HepG2 (cell line): ENCODE data around the gene CNP. TPM values are rescaled to one million over a fixed set of nuclear protein-coding genes. Genes with fewer than 3 reads are reported as not detected.

Source experiments
- ATAC-seq: fragments of 200-7000 bp; cut with Tn5 transposase; 3 replicates; pipeline ENCODE4 v1.9.1; 2020; ENCODE audit warnings: mild to moderate bottlenecking, moderate library complexity
- BruUV-seq: library from RNA; stranded (reverse); fragments of 400-500 nt; replicated peaks from 2 replicates; lab custom pipeline; 2021; lab: Mats Ljungman, UMichigan
- CTCF ChIA-PET: fragments of 300-600 bp; formaldehyde crosslinking; extraction: SDS; loops from one replicate; lab custom pipeline; 2021; ENCODE audit warnings: low total read pairs, inconsistent platforms, low intra/inter-chr PET ratio; lab: Yijun Ruan, JAX
- POLR2A ChIA-PET: fragments of 350-600 bp; sonication (Branson Sonifier 250); formaldehyde crosslinking; loops from one replicate; lab custom pipeline; 2020; ENCODE audit warnings: antibody characterized with exemption, inconsistent platforms; lab: Yijun Ruan, JAX
- DNase-seq: peaks from one replicate; pipeline ENCODE4 v3.0.0-alpha.2; 2015; ENCODE audit warnings: low spot score
- FAIRE-seq: peaks from 3 replicates; lab custom pipeline; 2011; peaks lifted over from hg19 to GRCh38; lab: Jason Lieb, UNC
- H2AFZ ChIP-seq: one replicate; pipeline ENCODE4 v1.6.1; 2011; ENCODE audit warnings: low read length, inconsistent platforms
- H3K27ac ChIP-seq: fragments of 300-600 bp; 3 replicates; pipeline ENCODE4 v1.8.0; 2011; ENCODE audit warnings: mixed run types, mild to moderate bottlenecking, mixed read lengths, low read length, inconsistent platforms; ENCODE audit not compliant: insufficient read depth; ENCODE audit errors: extremely low read length
- H3K27me3 ChIP-seq, 2 experiments: fragments of 200-600 bp in 1 of 2; 2 replicates in 1 of 2; 3 replicates in 1 of 2; pipeline versions ENCODE4 v1.6.0 to v1.8.0; 2011; ENCODE audit warnings: low read length in 2 of 2, mild to moderate bottlenecking in 2 of 2, moderate library complexity in 2 of 2, inconsistent platforms in 1 of 2; ENCODE audit not compliant: insufficient read depth in 2 of 2, control insufficient read depth in 1 of 2
- H3K36me3 ChIP-seq, 2 experiments: fragments of 200-600 bp in 1 of 2; replicated peaks in 1 of 2; 2 replicates in 1 of 2; 3 replicates in 1 of 2; pipeline versions ENCODE4 v1.5.1 to v1.8.0; 2011; ENCODE audit warnings: low read length in 2 of 2, inconsistent platforms in 1 of 2; ENCODE audit not compliant: insufficient read depth in 2 of 2, control insufficient read depth in 1 of 2
- H3K4me1 ChIP-seq: 2 replicates; pipeline ENCODE4 v1.5.1; 2012; ENCODE audit warnings: low read length, inconsistent platforms; ENCODE audit not compliant: insufficient read depth
- H3K4me2 ChIP-seq: 2 replicates; pipeline ENCODE4 v1.6.0; 2011; ENCODE audit warnings: low read depth, low read length, inconsistent platforms
- H3K4me3 ChIP-seq, 3 experiments: fragments of 200-600 bp in 1 of 3; sonication (generic), shearing (Covaris generic) in 1 of 3; replicated peaks in 1 of 3; 2 replicates each; pipeline ENCODE4 v1.5.1; 2011 to 2016; ENCODE audit warnings: low read length in 3 of 3, inconsistent platforms in 2 of 3, low read depth in 2 of 3, mild to moderate bottlenecking in 2 of 3, control low read depth in 1 of 3, mixed read lengths in 1 of 3; ENCODE audit not compliant: insufficient read depth in 1 of 3
- H3K79me2 ChIP-seq: one replicate; pipeline ENCODE4 v1.6.1; 2011; ENCODE audit warnings: low read length, inconsistent platforms; ENCODE audit not compliant: insufficient read depth
- H3K9ac ChIP-seq: 2 replicates; pipeline ENCODE4 v1.6.0; 2011; ENCODE audit warnings: mild to moderate bottlenecking, low read depth, low read length, inconsistent platforms; ENCODE audit not compliant: insufficient read depth
- H3K9me3 ChIP-seq: 2 replicates; pipeline ENCODE4 v1.5.1; 2012; ENCODE audit warnings: mild to moderate bottlenecking, low read length
- H4K20me1 ChIP-seq: 2 replicates; pipeline ENCODE4 v1.6.0; 2011; ENCODE audit warnings: inconsistent platforms, mild to moderate bottlenecking, low read length, moderate library complexity; ENCODE audit not compliant: insufficient read depth
- AGO2 ChIP-seq: fragments of 200-400 bp; formaldehyde crosslinking; optimal IDR thresholded peaks from 2 replicates; pipeline ENCODE3; 2017; ENCODE audit warnings: mild to moderate bottlenecking, low read depth, low read length, moderate library complexity
- ARID2 ChIP-seq: sonication (generic); formaldehyde crosslinking; IDR thresholded peaks from 2 replicates; pipeline ENCODE4 v1.8.1; 2022; ENCODE audit warnings: mild to moderate bottlenecking, missing genetic modification reagents, borderline replicate concordance
- BCL3 ChIP-seq: sonication (generic); formaldehyde crosslinking; IDR thresholded peaks from 2 replicates; pipeline ENCODE4 v1.5.1; 2020; ENCODE audit warnings: mild to moderate bottlenecking, missing genetic modification reagents, moderate library complexity
- CEBPB ChIP-seq: IDR thresholded peaks from 2 replicates; pipeline ENCODE4 v1.6.1; 2011; ENCODE audit warnings: low read depth, low read length, improper control_type of control experiment, borderline replicate concordance
- FOXK1 ChIP-seq: sonication (generic); formaldehyde crosslinking; IDR thresholded peaks from 2 replicates; pipeline ENCODE4 v1.4.0; 2020; ENCODE audit warnings: low read depth, missing genetic modification reagents, borderline replicate concordance
- HMGXB3 ChIP-seq: sonication (generic); formaldehyde crosslinking; IDR thresholded peaks from 2 replicates; pipeline ENCODE4 v1.4.0; 2020; ENCODE audit warnings: missing genetic modification reagents, borderline replicate concordance
- HNRNPL ChIP-seq: fragments of 200-400 bp; formaldehyde crosslinking; IDR thresholded peaks from 2 replicates; pipeline ENCODE4 v1.6.1; 2017; ENCODE audit warnings: mild to moderate bottlenecking, low read depth, low read length
- IKZF4 ChIP-seq: sonication (generic); formaldehyde crosslinking; IDR thresholded peaks from 2 replicates; pipeline ENCODE4 v1.5.1; 2020; ENCODE audit warnings: borderline replicate concordance, mild to moderate bottlenecking, low read depth, missing genetic modification reagents; ENCODE audit errors: not compliant biosample characterization
- KDM3A ChIP-seq: IDR thresholded peaks from 2 replicates; pipeline ENCODE4 v1.6.1; 2018; ENCODE audit warnings: low read depth, missing compliant biosample characterization
- NR3C1 ChIP-seq: sonication (generic); formaldehyde crosslinking; IDR thresholded peaks from 2 replicates; pipeline ENCODE4 v1.4.0; 2020; ENCODE audit warnings: missing genetic modification reagents
- POLR2A ChIP-seq, 2 experiments: IDR thresholded peaks; 2 replicates each; pipeline ENCODE4 v1.6.1; 2011; ENCODE audit warnings: low read depth in 2 of 2, low read length in 2 of 2, mild to moderate bottlenecking in 1 of 2, moderate library complexity in 1 of 2; ENCODE audit not compliant: insufficient read depth in 1 of 2
- RBM22 ChIP-seq: fragments of 200-400 bp; formaldehyde crosslinking; optimal IDR thresholded peaks from 2 replicates; pipeline ENCODE3; 2017; ENCODE audit warnings: mild to moderate bottlenecking, low read length, moderate library complexity
- RBM39 ChIP-seq: fragments of 200-400 bp; formaldehyde crosslinking; IDR thresholded peaks from one replicate; pipeline ENCODE4 v1.6.1; 2018; ENCODE audit warnings: antibody characterized with exemption, mild to moderate bottlenecking, low read depth, low read length; ENCODE audit not compliant: poor library complexity, severe bottlenecking
- RFX5 ChIP-seq: IDR thresholded peaks from 2 replicates; pipeline ENCODE4 v1.6.1; 2011; ENCODE audit warnings: low read depth, low read length, improper control_type of control experiment
- SAP130 ChIP-seq: IDR thresholded peaks from 2 replicates; pipeline ENCODE4 v1.6.1; 2016; ENCODE audit warnings: low read depth
- ZNF121 ChIP-seq: sonication (generic); formaldehyde crosslinking; IDR thresholded peaks from 2 replicates; pipeline ENCODE4 v1.5.0; 2020; ENCODE audit warnings: mild to moderate bottlenecking, missing genetic modification reagents
- ZNF354B ChIP-seq: sonication (generic); formaldehyde crosslinking; IDR thresholded peaks from 2 replicates; pipeline ENCODE4 v1.8.0; 2022; ENCODE audit warnings: mild to moderate bottlenecking, missing genetic modification reagents
- ZNF543 ChIP-seq: sonication (generic); formaldehyde crosslinking; IDR thresholded peaks from 2 replicates; pipeline ENCODE4 v1.4.0; 2020; ENCODE audit warnings: mild to moderate bottlenecking, missing genetic modification reagents
- ZNF772 ChIP-seq: sonication (generic); formaldehyde crosslinking; IDR thresholded peaks from 2 replicates; pipeline ENCODE4 v1.5.0; 2020; ENCODE audit warnings: mild to moderate bottlenecking, missing genetic modification reagents
- WGBS: methylation state at CpG from one replicate; pipeline ENCODE4 v1.1.6; 2017; ENCODE audit warnings: low lambda C conversion rate; 5-methylcytosine and 5-hydroxymethylcytosine counted together
- in situ Hi-C: cut with HindIII; loops from 2 replicates; pipeline ENCODE4 v1.10.0; 2017; ENCODE audit warnings: low pct_unique_long_range_greater_than_20kb; ENCODE audit not compliant: extremely low pct_ligation_motif_present
- intact Hi-C: fragments of 100-400 bp; cut with micrococcal nuclease; formaldehyde crosslinking; loops from one replicate; pipeline ENCODE4 v1.10.0; 2022; ENCODE audit not compliant: unreplicated experiment
- polyA plus RNA-seq, 8 experiments: library from polyadenylated mRNA; depleted of rRNA in 3 of 8; stranded (reverse) in 7 of 8; unstranded in 1 of 8; fragments of >200 nt; fragmentation: Illumina TruSeq in 4 of 8; extraction: Trizol in 4 of 8; gene quantifications; 2 replicates each; pipeline versions ENCODE4 v1.2.1 to v1.2.3, GENCODE V29; 2011 to 2016; ENCODE audit warnings: low read depth in 4 of 8, missing spikeins in 1 of 8, mixed read lengths in 1 of 8; ENCODE audit not compliant: insufficient read depth in 1 of 8
- total RNA-seq, 5 experiments: library from RNA; depleted of rRNA; stranded (reverse); fragments of >200 nt; fragmentation: Illumina TruSeq; extraction: Trizol; gene quantifications; 2 replicates each; pipeline ENCODE4 v1.2.3, GENCODE V29; 2016; ENCODE audit warnings: low read depth in 1 of 5

Gene CNP
- total and polyA plus RNA-seq, 2 of the 13 experiments (the other 11 are each of a cell fraction or from before 2014, with no cell fraction given), result 97.2 to 161 TPM

- no peak for ATAC-seq
- no peaks in the 10 kb centered on the region; a peak in 1 of 5 replicates for H3K27me3 ChIP-seq
- peak overlapping the region; percentile 83 for H3K27ac ChIP-seq
- peaks cover 40% of the 10 kb centered on the region for H3K79me2 ChIP-seq
- peaks cover 12% of the 10 kb centered on the region; the same call in 1 of the 2 replicates for H4K20me1 ChIP-seq
- BruUV-seq, result no TSS peak
- in situ Hi-C loops, result loop anchor here (5.0 kb wide), 1 partner anchor 49 kb away; the partner anchor contains the start of gene DNAJC7
- WGBS, result 96% methylated on average over 10 of the region's 10 CpGs
- no peaks in the 10 kb centered on the region for H3K9me3 ChIP-seq
- FAIRE-seq, result no peak
- H2AFZ ChIP-seq, result no peak overlapping the region
- CTCF ChIA-PET, result no interaction called here
- H3K9ac ChIP-seq, result no peak overlapping the region
- peak overlapping the region; percentile 90 for H3K4me2 ChIP-seq
- peaks cover 20 to 45% of the 10 kb centered on the region in 2 experiments for H3K36me3 ChIP-seq
- H3K4me3 ChIP-seq, result peak overlapping the region in 1 of 3 experiments; percentile 93; a peak in 1 of 6 replicates
- POLR2A ChIA-PET, result interaction anchor here (1.0 to 9.0 kb wide), 5 partner anchors 15 to 99 kb away, joined by 3 to 180 read pairs (median 28); partner anchors contain the start of genes DNAJC7 and NKIRAS2
- peaks cover 57% of the 10 kb centered on the region for H3K4me1 ChIP-seq
- intact Hi-C loops, result no loop called here
- no peak for DNase-seq
- TF ChIP-seq KDM3A (no peak), ZNF121 (CRISPR knock-in tag) (no peak), RFX5 (no peak), ZNF354B (no peak), ZNF772 (CRISPR knock-in tag) (no peak), RBM22 (peak; percentile 41), ZNF543 (CRISPR knock-in tag) (no peak), POLR2A (IDR thresholded peaks at IDR 0.05; ENCODE audit: insufficient read depth in 1 of 2, low read depth in 2 of 2, low read length in 2 of 2) (peak; percentile 16 to 35; a peak in 1 of 4 replicates), NR3C1 (CRISPR knock-in tag) (no peak), RBM39 (no peak), BCL3 (CRISPR knock-in tag) (no peak), CEBPB (no peak), HNRNPL (0 out of 2 replicates have a peak, but pooled peaks have one; percentile 16), AGO2 (peak; percentile 27), IKZF4 (no peak), SAP130 (no peak), ARID2 (CRISPR knock-in tag) (no peak), HMGXB3 (CRISPR knock-in tag) (no peak), FOXK1 (CRISPR knock-in tag) (no peak)
Measured at GRCh38 chr17:41968676-41969075, 2.1 kb downstream of the CNP start.
